ENCODE data around the gene SLCO2A1. TPM values are rescaled to one million over a fixed set of nuclear protein-coding genes. Genes with fewer than 3 reads are reported as not detected.

Gene SLCO2A1
- total and polyA plus RNA-seq, 2 experiments from 2014 or later, result 0.31 to 1.0 TPM

DNA sequence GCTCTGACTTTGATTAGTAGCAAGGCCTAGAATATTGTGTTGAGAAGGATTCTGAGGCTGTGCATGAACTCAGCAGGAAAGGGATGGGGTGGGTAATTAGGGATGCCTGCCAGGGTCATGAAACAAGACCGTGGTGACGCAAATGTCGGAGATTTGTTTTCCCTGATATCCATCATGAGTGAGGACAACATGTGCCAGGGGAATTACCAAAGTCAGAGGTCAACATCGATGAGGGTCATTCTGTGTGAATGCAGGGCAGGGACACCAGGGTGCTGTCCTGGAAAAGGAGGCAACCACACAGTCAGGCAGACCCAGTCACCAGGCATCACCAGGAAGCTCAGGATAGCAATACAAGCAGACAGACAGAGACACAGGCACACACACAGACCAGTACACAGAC, 52.2 kb downstream of the SLCO2A1 start (continued):
- no peak for TF ChIP-seq STAT1 (IDR thresholded peaks at IDR 0.05; ENCODE audit: unreplicated experiment)
- TF ChIP-seq, protein P1, sequence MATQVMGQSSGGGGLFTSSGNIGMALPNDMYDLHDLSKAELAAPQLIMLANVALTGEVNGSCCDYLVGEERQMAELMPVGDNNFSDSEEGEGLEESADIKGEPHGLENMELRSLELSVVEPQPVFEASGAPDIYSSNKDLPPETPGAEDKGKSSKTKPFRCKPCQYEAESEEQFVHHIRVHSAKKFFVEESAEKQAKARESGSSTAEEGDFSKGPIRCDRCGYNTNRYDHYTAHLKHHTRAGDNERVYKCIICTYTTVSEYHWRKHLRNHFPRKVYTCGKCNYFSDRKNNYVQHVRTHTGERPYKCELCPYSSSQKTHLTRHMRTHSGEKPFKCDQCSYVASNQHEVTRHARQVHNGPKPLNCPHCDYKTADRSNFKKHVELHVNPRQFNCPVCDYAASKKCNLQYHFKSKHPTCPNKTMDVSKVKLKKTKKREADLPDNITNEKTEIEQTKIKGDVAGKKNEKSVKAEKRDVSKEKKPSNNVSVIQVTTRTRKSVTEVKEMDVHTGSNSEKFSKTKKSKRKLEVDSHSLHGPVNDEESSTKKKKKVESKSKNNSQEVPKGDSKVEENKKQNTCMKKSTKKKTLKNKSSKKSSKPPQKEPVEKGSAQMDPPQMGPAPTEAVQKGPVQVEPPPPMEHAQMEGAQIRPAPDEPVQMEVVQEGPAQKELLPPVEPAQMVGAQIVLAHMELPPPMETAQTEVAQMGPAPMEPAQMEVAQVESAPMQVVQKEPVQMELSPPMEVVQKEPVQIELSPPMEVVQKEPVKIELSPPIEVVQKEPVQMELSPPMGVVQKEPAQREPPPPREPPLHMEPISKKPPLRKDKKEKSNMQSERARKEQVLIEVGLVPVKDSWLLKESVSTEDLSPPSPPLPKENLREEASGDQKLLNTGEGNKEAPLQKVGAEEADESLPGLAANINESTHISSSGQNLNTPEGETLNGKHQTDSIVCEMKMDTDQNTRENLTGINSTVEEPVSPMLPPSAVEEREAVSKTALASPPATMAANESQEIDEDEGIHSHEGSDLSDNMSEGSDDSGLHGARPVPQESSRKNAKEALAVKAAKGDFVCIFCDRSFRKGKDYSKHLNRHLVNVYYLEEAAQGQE (IDR thresholded peaks at IDR 0.05; ENCODE audit: unreplicated experiment), result no peak
- TF ChIP-seq EZH2 (IDR thresholded peaks at IDR 0.05; ENCODE audit: low read depth, unreplicated experiment), result no peak
- no peak for TF ChIP-seq JUNB (IDR thresholded peaks at IDR 0.05; ENCODE audit: unreplicated experiment)
- TF ChIP-seq POLR2AphosphoS5 (IDR thresholded peaks at IDR 0.05; ENCODE audit: low read depth), result no peak

DNA sequence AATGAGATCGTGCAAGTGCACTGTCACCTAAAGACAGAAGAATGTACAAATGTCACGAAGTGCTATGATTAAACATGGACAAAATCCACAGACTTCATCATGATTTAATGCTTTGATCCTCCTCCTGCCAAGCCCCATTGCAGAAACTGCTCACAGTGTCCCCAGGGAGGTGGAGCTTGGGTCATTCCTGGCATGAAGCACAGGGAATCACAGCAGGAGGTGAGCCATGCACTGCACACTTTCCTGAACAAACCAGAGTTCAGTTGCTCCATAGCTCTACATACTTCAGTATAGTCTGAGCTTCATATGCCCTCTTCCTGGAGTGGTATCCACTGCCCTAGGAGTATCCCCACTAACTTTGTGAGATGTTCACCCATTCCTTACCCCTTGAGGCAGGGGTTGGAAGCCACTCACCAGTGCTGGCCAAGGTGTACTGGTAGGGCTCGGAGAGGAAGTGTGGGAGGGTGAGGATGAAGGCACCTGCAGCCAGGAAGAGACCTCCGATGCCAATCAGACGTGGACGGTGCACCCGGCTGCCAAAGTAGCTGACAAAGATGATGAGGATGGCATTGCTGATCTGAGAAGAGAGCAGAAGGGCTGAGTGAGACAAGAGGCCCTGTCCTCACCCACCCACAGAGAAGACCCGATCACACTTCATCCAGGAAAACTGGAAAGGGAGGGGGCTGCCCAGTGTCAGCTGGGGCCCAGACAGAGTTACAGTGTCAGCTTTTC, 56.3 kb downstream of the SLCO2A1 start:
- H3K27me3 Mint-ChIP-seq (ENCODE audit: insufficient read depth, low read depth, poor library complexity), result peaks cover 2% of the 10 kb centered on the region
- ATAC-seq (no peak), DNase-seq (ENCODE audit: low spot score) (no peak)
- no peak overlapping the region for H3K27ac ChIP-seq (ENCODE audit: low read depth)
- no peaks in the 10 kb centered on the region for H3K4me1 ChIP-seq (ENCODE audit: insufficient read depth)
- H3K9me3 Mint-ChIP-seq, result peaks cover 15% of the 10 kb centered on the region
- no peak overlapping the region for H3K27ac Mint-ChIP-seq
- H3K36me3 Mint-ChIP-seq (ENCODE audit: low read depth), result peaks cover 14% of the 10 kb centered on the region
- H3K27me3 ChIP-seq (ENCODE audit: insufficient read depth), result no peaks in the 10 kb centered on the region
- H3K79me2 ChIP-seq (replicated peaks; ENCODE audit: insufficient read depth), result no peaks in the 10 kb centered on the region
- H3K36me3 ChIP-seq (ENCODE audit: insufficient read depth), result no peaks in the 10 kb centered on the region
- H2AFZ ChIP-seq, result no peak overlapping the region
- peaks cover 9% of the 10 kb centered on the region; the same call in 1 of the 2 replicates for H3K9me2 ChIP-seq (ENCODE audit: insufficient read depth)
- no peaks in the 10 kb centered on the region for H4K20me1 ChIP-seq (replicated peaks; ENCODE audit: insufficient read depth)
- H3K4me3 ChIP-seq, result no peak overlapping the region
- no peaks in the 10 kb centered on the region for H3F3A ChIP-seq (replicated peaks; ENCODE audit: low read depth)
- no peak overlapping the region for H3K4me2 ChIP-seq
- H3K4me3 Mint-ChIP-seq, result no peak overlapping the region
- H3K4me1 Mint-ChIP-seq, result peaks cover 7% of the 10 kb centered on the region
- TF ChIP-seq POLR2AphosphoS5 (IDR thresholded peaks at IDR 0.05; ENCODE audit: low read depth) (no peak), EZH2phosphoT487 (IDR thresholded peaks at IDR 0.05; ENCODE audit: unreplicated experiment) (no peak), ZNF114 (CRISPR knock-in tag; IDR thresholded peaks at IDR 0.05) (no peak), NANOG (IDR thresholded peaks at IDR 0.05; ENCODE audit: borderline replicate concordance) (no peak), STAT1 (IDR thresholded peaks at IDR 0.05; ENCODE audit: unreplicated experiment) (no peak)
- TF ChIP-seq, protein P1 (IDR thresholded peaks at IDR 0.05; ENCODE audit: unreplicated experiment), result no peak
- TF ChIP-seq, protein P2, sequence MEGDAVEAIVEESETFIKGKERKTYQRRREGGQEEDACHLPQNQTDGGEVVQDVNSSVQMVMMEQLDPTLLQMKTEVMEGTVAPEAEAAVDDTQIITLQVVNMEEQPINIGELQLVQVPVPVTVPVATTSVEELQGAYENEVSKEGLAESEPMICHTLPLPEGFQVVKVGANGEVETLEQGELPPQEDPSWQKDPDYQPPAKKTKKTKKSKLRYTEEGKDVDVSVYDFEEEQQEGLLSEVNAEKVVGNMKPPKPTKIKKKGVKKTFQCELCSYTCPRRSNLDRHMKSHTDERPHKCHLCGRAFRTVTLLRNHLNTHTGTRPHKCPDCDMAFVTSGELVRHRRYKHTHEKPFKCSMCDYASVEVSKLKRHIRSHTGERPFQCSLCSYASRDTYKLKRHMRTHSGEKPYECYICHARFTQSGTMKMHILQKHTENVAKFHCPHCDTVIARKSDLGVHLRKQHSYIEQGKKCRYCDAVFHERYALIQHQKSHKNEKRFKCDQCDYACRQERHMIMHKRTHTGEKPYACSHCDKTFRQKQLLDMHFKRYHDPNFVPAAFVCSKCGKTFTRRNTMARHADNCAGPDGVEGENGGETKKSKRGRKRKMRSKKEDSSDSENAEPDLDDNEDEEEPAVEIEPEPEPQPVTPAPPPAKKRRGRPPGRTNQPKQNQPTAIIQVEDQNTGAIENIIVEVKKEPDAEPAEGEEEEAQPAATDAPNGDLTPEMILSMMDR (conservative IDR thresholded peaks at IDR 0.05; ENCODE audit: low read depth in 2 of 2), result no peak

Data from GM23338 (cell line).